ENCODE results near the gene WDFY4. TPM values are rescaled to one million over a fixed set of nuclear protein-coding genes. Genes with fewer than 3 reads are reported as not detected.

The WDFY4 gene
- total RNA-seq, 1 donor from 2014 or later, result 0.34 TPM

- no peak for DNase-seq
Observed at GRCh38 chr10:48692748-48693147, 8.1 kb downstream of the WDFY4 start.

GRCh38 chr10:48693206-48693605 lies 8.5 kb downstream of the WDFY4 start:
- DNase-seq, result no peak

GRCh38 chr10:48694371-48695030 lies 9.8 kb downstream of the WDFY4 start:
- no peak for DNase-seq

- no peak for DNase-seq
Observed at GRCh38 chr10:48695636-48696534, 11.2 kb downstream of the WDFY4 start.

- no peak for DNase-seq
Observed at GRCh38 chr10:48696535-48696873, 11.8 kb downstream of the WDFY4 start.

GRCh38 chr10:48697091-48697490 lies 12.4 kb downstream of the WDFY4 start:
- no peak for DNase-seq

- no peak for DNase-seq
Observed at GRCh38 chr10:48697821-48698764, 13.4 kb downstream of the WDFY4 start.

GRCh38 chr10:48699011-48699627 lies 14.4 kb downstream of the WDFY4 start:
- DNase-seq, result no peak

GRCh38 chr10:48700071-48700470 lies 15.4 kb downstream of the WDFY4 start:
- no peak for DNase-seq

- DNase-seq, result no peak
Observed at GRCh38 chr10:48700493-48700892, 15.8 kb downstream of the WDFY4 start.

GRCh38 chr10:48701139-48701901 lies 16.6 kb downstream of the WDFY4 start:
- no peak for DNase-seq

- no peak for DNase-seq
Observed at GRCh38 chr10:48701941-48702340, 17.3 kb downstream of the WDFY4 start.

GRCh38 chr10:48703531-48704122 lies 19.0 kb downstream of the WDFY4 start:
- no peak for DNase-seq

GRCh38 chr10:48704156-48704555 lies 19.5 kb downstream of the WDFY4 start:
- DNase-seq, result no peak

GRCh38 chr10:48705401-48705938 lies 20.8 kb downstream of the WDFY4 start:
- no peak for DNase-seq

- no peak for DNase-seq
Observed at GRCh38 chr10:48707472-48707871, 22.8 kb downstream of the WDFY4 start.

GRCh38 chr10:48708144-48708543 lies 23.5 kb downstream of the WDFY4 start:
- DNase-seq, result no peak

GRCh38 chr10:48710647-48711275 lies 26.1 kb downstream of the WDFY4 start:
- no peak for DNase-seq

GRCh38 chr10:48711830-48712229 lies 27.2 kb downstream of the WDFY4 start:
- DNase-seq, result no peak

GRCh38 chr10:48714088-48714487 lies 29.4 kb downstream of the WDFY4 start:
- no peak for DNase-seq

GRCh38 chr10:48716416-48716815 lies 31.7 kb downstream of the WDFY4 start:
- DNase-seq, result no peak
